GM12878 (cell line): ENCODE data around the gene CRMP1.

Experiments used
- BACH1 ChIP-seq: fragments of 450-650 bp; IDR thresholded peaks from 2 replicates; pipeline ENCODE4 v1.6.1; 2017; ENCODE audit warnings: mild to moderate bottlenecking, borderline replicate concordance
- CEBPB ChIP-seq, 2 experiments: fragments of 150-350 bp in 1 of 2; IDR thresholded peaks; 2 replicates each; pipeline ENCODE4 v1.6.1; 2012 to 2014; ENCODE audit warnings: low read depth in 2 of 2, low read length in 2 of 2, borderline replicate concordance in 1 of 2, inconsistent platforms in 1 of 2
- POLR2A ChIP-seq: IDR thresholded peaks from 2 replicates; pipeline ENCODE4 v1.6.1; 2011; ENCODE audit warnings: low read depth, mild to moderate bottlenecking, low read length
- POLR2AphosphoS5 ChIP-seq: IDR thresholded peaks from 2 replicates; pipeline ENCODE4 v1.6.1; 2011; ENCODE audit warnings: mild to moderate bottlenecking, low read length, inconsistent platforms
- RAD21 ChIP-seq: IDR thresholded peaks from 2 replicates; pipeline ENCODE4 v1.6.1; 2011; ENCODE audit warnings: mild to moderate bottlenecking, low read depth, low read length, moderate library complexity; ENCODE audit not compliant: insufficient read depth
- RFX5 ChIP-seq: IDR thresholded peaks from 2 replicates; pipeline ENCODE4 v1.6.1; 2011; ENCODE audit warnings: low read depth, low read length, improper control_type of control experiment
- SUZ12 ChIP-seq: fragments of 200-600 bp; sonication (generic); IDR thresholded peaks from one replicate; pipeline ENCODE4 v1.6.1; 2018; ENCODE audit warnings: antibody characterized with exemption, mild to moderate bottlenecking; ENCODE audit not compliant: unreplicated experiment
- ZZZ3 ChIP-seq: IDR thresholded peaks from 2 replicates; pipeline ENCODE4 v1.6.1; 2011; ENCODE audit warnings: low read depth; ENCODE audit not compliant: control insufficient read depth, insufficient read length
- TF ChIP-seq, protein P1 (sequence below), 3 experiments: IDR thresholded peaks in 2 of 3; conservative IDR thresholded peaks in 1 of 3; 2 replicates each; pipeline ENCODE4 v1.5.1; 2011; ENCODE audit warnings: low read depth in 3 of 3, low read length in 3 of 3, mild to moderate bottlenecking in 3 of 3, control low read depth in 2 of 3, moderate library complexity in 2 of 3, inconsistent platforms in 1 of 3, mixed read lengths in 1 of 3; ENCODE audit not compliant: control insufficient read depth in 2 of 3, insufficient read depth in 1 of 3; ENCODE audit errors: extremely low read depth in 1 of 3
- TF ChIP-seq, protein P2 (sequence below): fragments of 450-650 bp; IDR thresholded peaks from 2 replicates; pipeline ENCODE4 v1.6.1; 2017; ENCODE audit warnings: antibody characterized with exemption, mild to moderate bottlenecking, moderate library complexity
- TF ChIP-seq, protein P3 (sequence below): IDR thresholded peaks from 2 replicates; pipeline ENCODE4 v1.6.1; 2011; ENCODE audit warnings: mild to moderate bottlenecking, low read depth, low read length, moderate library complexity; ENCODE audit not compliant: insufficient replicate concordance
- TF ChIP-seq, protein P4 (sequence below): IDR thresholded peaks from 2 replicates; pipeline ENCODE4 v1.6.1; 2012; ENCODE audit warnings: low read depth, low read length, improper control_type of control experiment
- TF ChIP-seq, protein P5 (sequence below): IDR thresholded peaks from 2 replicates; pipeline ENCODE4 v1.6.1; 2011; ENCODE audit warnings: borderline replicate concordance, low read depth, mild to moderate bottlenecking, moderate library complexity, mixed read lengths, low read length; ENCODE audit not compliant: insufficient read depth; ENCODE audit errors: extremely low read length

DNA sequence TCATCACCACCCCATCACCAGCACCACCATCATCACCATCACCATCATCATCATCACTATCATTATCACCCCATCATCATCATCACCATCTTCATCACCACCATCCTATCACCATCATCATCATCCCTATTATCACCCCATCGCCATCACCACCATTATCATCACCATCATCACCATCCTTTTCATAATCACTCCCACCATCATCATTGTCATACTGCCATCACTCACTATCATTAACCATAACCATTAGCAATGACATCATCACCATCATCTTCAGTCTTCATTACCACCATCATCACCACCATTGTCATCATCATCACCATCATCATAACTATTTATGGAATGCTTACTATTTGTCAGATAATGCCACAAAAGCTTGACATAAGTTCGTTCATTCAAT lies 35.7 kb downstream of the CRMP1 start:
- TF ChIP-seq, protein P1, sequence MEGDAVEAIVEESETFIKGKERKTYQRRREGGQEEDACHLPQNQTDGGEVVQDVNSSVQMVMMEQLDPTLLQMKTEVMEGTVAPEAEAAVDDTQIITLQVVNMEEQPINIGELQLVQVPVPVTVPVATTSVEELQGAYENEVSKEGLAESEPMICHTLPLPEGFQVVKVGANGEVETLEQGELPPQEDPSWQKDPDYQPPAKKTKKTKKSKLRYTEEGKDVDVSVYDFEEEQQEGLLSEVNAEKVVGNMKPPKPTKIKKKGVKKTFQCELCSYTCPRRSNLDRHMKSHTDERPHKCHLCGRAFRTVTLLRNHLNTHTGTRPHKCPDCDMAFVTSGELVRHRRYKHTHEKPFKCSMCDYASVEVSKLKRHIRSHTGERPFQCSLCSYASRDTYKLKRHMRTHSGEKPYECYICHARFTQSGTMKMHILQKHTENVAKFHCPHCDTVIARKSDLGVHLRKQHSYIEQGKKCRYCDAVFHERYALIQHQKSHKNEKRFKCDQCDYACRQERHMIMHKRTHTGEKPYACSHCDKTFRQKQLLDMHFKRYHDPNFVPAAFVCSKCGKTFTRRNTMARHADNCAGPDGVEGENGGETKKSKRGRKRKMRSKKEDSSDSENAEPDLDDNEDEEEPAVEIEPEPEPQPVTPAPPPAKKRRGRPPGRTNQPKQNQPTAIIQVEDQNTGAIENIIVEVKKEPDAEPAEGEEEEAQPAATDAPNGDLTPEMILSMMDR (IDR thresholded peaks at IDR 0.05 in 2 of 3, conservative IDR thresholded peaks at IDR 0.05 in 1 of 3; ENCODE audit: control insufficient read depth in 2 of 3, extremely low read depth in 1 of 3, insufficient read depth in 1 of 3, low read depth in 3 of 3, low read length in 3 of 3) = no peak
- TF ChIP-seq RFX5 = no peak
- no peak for TF ChIP-seq RAD21
- TF ChIP-seq, protein P2, sequence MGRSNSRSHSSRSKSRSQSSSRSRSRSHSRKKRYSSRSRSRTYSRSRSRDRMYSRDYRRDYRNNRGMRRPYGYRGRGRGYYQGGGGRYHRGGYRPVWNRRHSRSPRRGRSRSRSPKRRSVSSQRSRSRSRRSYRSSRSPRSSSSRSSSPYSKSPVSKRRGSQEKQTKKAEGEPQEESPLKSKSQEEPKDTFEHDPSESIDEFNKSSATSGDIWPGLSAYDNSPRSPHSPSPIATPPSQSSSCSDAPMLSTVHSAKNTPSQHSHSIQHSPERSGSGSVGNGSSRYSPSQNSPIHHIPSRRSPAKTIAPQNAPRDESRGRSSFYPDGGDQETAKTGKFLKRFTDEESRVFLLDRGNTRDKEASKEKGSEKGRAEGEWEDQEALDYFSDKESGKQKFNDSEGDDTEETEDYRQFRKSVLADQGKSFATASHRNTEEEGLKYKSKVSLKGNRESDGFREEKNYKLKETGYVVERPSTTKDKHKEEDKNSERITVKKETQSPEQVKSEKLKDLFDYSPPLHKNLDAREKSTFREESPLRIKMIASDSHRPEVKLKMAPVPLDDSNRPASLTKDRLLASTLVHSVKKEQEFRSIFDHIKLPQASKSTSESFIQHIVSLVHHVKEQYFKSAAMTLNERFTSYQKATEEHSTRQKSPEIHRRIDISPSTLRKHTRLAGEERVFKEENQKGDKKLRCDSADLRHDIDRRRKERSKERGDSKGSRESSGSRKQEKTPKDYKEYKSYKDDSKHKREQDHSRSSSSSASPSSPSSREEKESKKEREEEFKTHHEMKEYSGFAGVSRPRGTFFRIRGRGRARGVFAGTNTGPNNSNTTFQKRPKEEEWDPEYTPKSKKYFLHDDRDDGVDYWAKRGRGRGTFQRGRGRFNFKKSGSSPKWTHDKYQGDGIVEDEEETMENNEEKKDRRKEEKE = no peak
- TF ChIP-seq, protein P3, sequence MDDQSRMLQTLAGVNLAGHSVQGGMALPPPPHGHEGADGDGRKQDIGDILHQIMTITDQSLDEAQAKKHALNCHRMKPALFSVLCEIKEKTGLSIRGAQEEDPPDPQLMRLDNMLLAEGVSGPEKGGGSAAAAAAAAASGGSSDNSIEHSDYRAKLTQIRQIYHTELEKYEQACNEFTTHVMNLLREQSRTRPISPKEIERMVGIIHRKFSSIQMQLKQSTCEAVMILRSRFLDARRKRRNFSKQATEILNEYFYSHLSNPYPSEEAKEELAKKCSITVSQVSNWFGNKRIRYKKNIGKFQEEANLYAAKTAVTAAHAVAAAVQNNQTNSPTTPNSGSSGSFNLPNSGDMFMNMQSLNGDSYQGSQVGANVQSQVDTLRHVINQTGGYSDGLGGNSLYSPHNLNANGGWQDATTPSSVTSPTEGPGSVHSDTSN = no peak
- TF ChIP-seq, protein P4, sequence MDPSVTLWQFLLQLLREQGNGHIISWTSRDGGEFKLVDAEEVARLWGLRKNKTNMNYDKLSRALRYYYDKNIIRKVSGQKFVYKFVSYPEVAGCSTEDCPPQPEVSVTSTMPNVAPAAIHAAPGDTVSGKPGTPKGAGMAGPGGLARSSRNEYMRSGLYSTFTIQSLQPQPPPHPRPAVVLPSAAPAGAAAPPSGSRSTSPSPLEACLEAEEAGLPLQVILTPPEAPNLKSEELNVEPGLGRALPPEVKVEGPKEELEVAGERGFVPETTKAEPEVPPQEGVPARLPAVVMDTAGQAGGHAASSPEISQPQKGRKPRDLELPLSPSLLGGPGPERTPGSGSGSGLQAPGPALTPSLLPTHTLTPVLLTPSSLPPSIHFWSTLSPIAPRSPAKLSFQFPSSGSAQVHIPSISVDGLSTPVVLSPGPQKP = no peak
- TF ChIP-seq POLR2AphosphoS5 = no peak
- TF ChIP-seq BACH1 = no peak
- no peak for TF ChIP-seq CEBPB (IDR thresholded peaks at IDR 0.05; ENCODE audit: borderline replicate concordance in 1 of 2, low read depth in 2 of 2, low read length in 2 of 2)
- TF ChIP-seq, protein P5, sequence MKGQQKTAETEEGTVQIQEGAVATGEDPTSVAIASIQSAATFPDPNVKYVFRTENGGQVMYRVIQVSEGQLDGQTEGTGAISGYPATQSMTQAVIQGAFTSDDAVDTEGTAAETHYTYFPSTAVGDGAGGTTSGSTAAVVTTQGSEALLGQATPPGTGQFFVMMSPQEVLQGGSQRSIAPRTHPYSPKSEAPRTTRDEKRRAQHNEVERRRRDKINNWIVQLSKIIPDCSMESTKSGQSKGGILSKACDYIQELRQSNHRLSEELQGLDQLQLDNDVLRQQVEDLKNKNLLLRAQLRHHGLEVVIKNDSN = no peak
- TF ChIP-seq SUZ12 = no peak
- no peak for TF ChIP-seq POLR2A
- no peak for TF ChIP-seq ZZZ3
